Measurements from ENCODE around the gene SMAD2.

DNA sequence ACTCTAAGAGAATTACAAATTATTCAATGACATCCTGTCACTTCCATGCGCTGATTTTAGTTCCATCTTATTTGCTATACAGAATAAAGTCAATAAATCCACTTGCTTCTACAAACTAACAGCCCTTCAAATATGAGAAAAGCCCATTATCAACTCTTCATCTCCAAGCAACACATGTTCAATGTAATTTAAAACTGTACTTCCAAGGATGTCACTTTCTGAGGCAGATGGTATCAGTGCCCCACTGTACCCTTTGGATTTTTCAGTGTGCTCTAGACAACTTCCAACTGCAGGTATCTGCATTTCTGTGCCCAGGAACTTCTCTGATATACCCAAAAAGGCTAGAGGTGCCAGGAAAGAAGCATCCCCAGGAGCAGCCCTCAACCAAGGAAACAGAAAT, 87.6 kb downstream of the SMAD2 start:
- TF ChIP-seq, protein P1, sequence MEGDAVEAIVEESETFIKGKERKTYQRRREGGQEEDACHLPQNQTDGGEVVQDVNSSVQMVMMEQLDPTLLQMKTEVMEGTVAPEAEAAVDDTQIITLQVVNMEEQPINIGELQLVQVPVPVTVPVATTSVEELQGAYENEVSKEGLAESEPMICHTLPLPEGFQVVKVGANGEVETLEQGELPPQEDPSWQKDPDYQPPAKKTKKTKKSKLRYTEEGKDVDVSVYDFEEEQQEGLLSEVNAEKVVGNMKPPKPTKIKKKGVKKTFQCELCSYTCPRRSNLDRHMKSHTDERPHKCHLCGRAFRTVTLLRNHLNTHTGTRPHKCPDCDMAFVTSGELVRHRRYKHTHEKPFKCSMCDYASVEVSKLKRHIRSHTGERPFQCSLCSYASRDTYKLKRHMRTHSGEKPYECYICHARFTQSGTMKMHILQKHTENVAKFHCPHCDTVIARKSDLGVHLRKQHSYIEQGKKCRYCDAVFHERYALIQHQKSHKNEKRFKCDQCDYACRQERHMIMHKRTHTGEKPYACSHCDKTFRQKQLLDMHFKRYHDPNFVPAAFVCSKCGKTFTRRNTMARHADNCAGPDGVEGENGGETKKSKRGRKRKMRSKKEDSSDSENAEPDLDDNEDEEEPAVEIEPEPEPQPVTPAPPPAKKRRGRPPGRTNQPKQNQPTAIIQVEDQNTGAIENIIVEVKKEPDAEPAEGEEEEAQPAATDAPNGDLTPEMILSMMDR (IDR thresholded peaks at IDR 0.05; ENCODE audit: low read length) = no peak
- TF ChIP-seq EZH2 (optimal IDR thresholded peaks at IDR 0.05; ENCODE audit: low read depth, low read length) (no peak), EZH2phosphoT487 (IDR thresholded peaks at IDR 0.05; ENCODE audit: low read length) (no peak)
